Naive thymus-derived CD4-positive, alpha-beta T cell (primary cell): ENCODE data around the gene KSR2. TPM values are rescaled to one million over a fixed set of nuclear protein-coding genes. Genes with fewer than 3 reads are reported as not detected.

ENCODE experiments used
- ATAC-seq: fragments of 150-1000 bp; cut with Tn5 transposase; 2 replicates; pipeline ENCODE4 v1.10.0; 2021; ENCODE audit warnings: mild to moderate bottlenecking, moderate library complexity
- CTCF ChIA-PET: fragments of 350-600 bp; sonication (Branson Sonifier 250); formaldehyde crosslinking; loops from one replicate; lab custom pipeline; 2021; ENCODE audit warnings: antibody characterized with exemption; lab: Charles Lee
- POLR2A ChIA-PET: fragments of 350-600 bp; sonication (Branson Sonifier 250); formaldehyde crosslinking; loops from one replicate; lab custom pipeline; 2021; ENCODE audit warnings: antibody characterized with exemption, inconsistent platforms; lab: Charles Lee
- DNase-seq, 9 donors: peaks; one replicate each; pipeline versions ENCODE4 v3.0.0 to v3.0.0-alpha.2; 2020 to 2022; ENCODE audit warnings: mixed read lengths in 1 of 9
- H3K27ac ChIP-seq: one replicate; pipeline ENCODE4 v1.7.0; 2013; ENCODE audit warnings: mild to moderate bottlenecking, low read depth, low read length, moderate library complexity
- H3K27me3 ChIP-seq, 2 donors: one replicate each; pipeline ENCODE4 v1.7.0; 2013; ENCODE audit warnings: low read length in 2 of 2, mild to moderate bottlenecking in 2 of 2, moderate library complexity in 2 of 2; ENCODE audit not compliant: control insufficient read depth in 2 of 2, insufficient read depth in 2 of 2
- H3K36me3 ChIP-seq, 3 experiments: 1 replicate in 2 of 3; 2 replicates in 1 of 3; pipeline ENCODE4 v1.7.0; 2013; ENCODE audit warnings: low read length in 3 of 3, mild to moderate bottlenecking in 3 of 3, moderate library complexity in 1 of 3; ENCODE audit not compliant: insufficient read depth in 3 of 3, control insufficient read depth in 2 of 3
- H3K4me1 ChIP-seq, 2 donors: one replicate each; pipeline ENCODE4 v1.7.0; 2013; ENCODE audit warnings: low read length in 2 of 2, mild to moderate bottlenecking in 2 of 2, moderate library complexity in 1 of 2; ENCODE audit not compliant: control insufficient read depth in 2 of 2, insufficient read depth in 2 of 2
- H3K4me3 ChIP-seq: 2 replicates; pipeline ENCODE4 v1.7.0; 2013; ENCODE audit warnings: mild to moderate bottlenecking, low read length
- H3K9me3 ChIP-seq, 3 experiments: 1 replicate in 2 of 3; 2 replicates in 1 of 3; pipeline ENCODE4 v1.7.0; 2013; ENCODE audit warnings: low read length in 3 of 3; ENCODE audit not compliant: control insufficient read depth in 2 of 3
- H3K27ac Mint-ChIP-seq, 9 donors: one replicate each; pipeline ENCODE4 v1.8.0; 2020 to 2022; ENCODE audit warnings: mixed read lengths in 9 of 9, mild to moderate bottlenecking in 8 of 9, moderate library complexity in 5 of 9, inconsistent platforms in 2 of 9
- H3K27me3 Mint-ChIP-seq, 5 donors: one replicate each; pipeline ENCODE4 v1.8.0; 2021 to 2022; ENCODE audit warnings: mixed read lengths in 5 of 5, mild to moderate bottlenecking in 1 of 5
- H3K36me3 Mint-ChIP-seq, 5 donors: one replicate each; pipeline ENCODE4 v1.8.0; 2020 to 2022; ENCODE audit warnings: mixed read lengths in 5 of 5, mild to moderate bottlenecking in 3 of 5, inconsistent platforms in 1 of 5
- H3K4me1 Mint-ChIP-seq, 7 donors: one replicate each; pipeline ENCODE4 v1.8.0; 2020 to 2022; ENCODE audit warnings: mixed read lengths in 7 of 7, mild to moderate bottlenecking in 3 of 7, inconsistent platforms in 1 of 7
- H3K4me3 Mint-ChIP-seq, 10 donors: one replicate each; pipeline ENCODE4 v1.8.0; 2020 to 2022; ENCODE audit warnings: mild to moderate bottlenecking in 10 of 10, mixed read lengths in 10 of 10, moderate library complexity in 6 of 10, inconsistent platforms in 2 of 10
- H3K9me3 Mint-ChIP-seq, 11 donors: one replicate each; pipeline ENCODE4 v1.8.0; 2020 to 2022; ENCODE audit warnings: mixed read lengths in 11 of 11, mild to moderate bottlenecking in 4 of 11, inconsistent platforms in 1 of 11, moderate library complexity in 1 of 11
- intact Hi-C, 2 donors: fragments of 100-400 bp; cut with micrococcal nuclease; formaldehyde crosslinking; loops; one replicate each; pipeline ENCODE4 v1.15.1; 2023
- polyA plus RNA-seq, 2 donors: library from polyadenylated mRNA; unstranded; fragments of 300-500 nt; fragmentation: Illumina TruSeq; gene quantifications; one replicate each; pipeline ENCODE4 v1.2.3, GENCODE V29; 2021
- total RNA-seq, 6 experiments: library from RNA in 5 of 6; stranded (reverse) in 5 of 6; gene quantifications; 1 replicate in 5 of 6; 2 replicates in 1 of 6; pipeline ENCODE4 v1.2.3 and lab custom pipeline; 2021 to 2026

KSR2 gene
- total and polyA plus RNA-seq, 7 experiments from 2014 or later, result 0.03 to 0.07 TPM; not detected in 5

DNA sequence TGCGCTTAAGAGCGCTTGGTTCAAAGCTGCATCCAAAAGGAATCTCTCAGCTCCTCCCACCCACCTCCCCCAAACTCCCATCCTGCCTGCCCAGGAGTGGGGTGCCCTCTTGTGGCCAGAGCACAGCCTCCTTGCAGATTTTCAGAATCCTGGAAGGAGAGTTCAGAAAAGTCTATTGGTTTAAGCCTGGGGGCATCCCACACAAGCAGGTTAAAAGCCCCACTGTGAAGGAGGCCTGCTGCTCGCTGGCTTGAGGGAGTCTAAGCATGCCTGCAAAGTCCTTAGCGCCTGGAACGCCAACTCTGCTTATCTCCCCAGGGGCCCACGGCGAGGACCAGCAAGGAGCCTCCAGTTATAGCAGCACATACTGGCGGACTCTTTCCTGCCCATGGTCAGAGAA lies 297.1 kb downstream of the KSR2 start:
- Mint-ChIP-seq H3K36me3 (no peaks in the 10 kb centered on the region), H3K4me3 (no peak overlapping the region), H3K27ac (no peak overlapping the region), H3K4me1 (peaks cover 0 to 2% (median 0%) of the 10 kb centered on the region in 7 donors), H3K9me3 (peaks cover 0 to 19% (median 3%) of the 10 kb centered on the region in 11 donors), H3K27me3 (peaks cover 0 to 15% (median 0%) of the 10 kb centered on the region in 5 donors)
- H3K9me3 ChIP-seq, result no peaks in the 10 kb centered on the region
- ChIA-PET POLR2A (no interaction called here), CTCF (no interaction called here)
- no peaks in the 10 kb centered on the region for H3K27me3 ChIP-seq
- H3K4me3 ChIP-seq, result no peak overlapping the region
- intact Hi-C loops, result no loop called here
- no peak for ATAC-seq
- H3K4me1 ChIP-seq, result no peaks in the 10 kb centered on the region
- no peaks in the 10 kb centered on the region for H3K36me3 ChIP-seq
- no peak overlapping the region for H3K27ac ChIP-seq
- no peak for DNase-seq

DNA sequence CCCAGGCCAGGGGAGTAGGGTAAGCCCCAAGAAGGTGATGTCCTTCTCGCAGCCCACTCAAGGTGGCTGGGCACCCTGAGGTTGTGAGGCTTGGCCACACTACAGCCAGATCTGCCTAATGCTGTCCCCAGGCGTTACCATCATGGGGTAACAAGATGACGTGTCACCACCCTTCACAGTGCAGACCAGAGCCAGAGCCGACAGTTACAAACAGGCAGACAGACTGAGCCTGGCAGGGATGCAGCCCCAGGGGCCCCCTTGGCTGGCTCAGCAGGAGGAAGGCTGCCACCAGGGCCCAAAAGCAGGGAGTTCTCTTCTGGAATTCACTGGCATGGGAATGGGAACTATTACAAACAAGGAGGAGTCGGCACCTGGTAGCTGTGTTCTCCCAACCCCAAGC lies 304.6 kb downstream of the KSR2 start:
- Mint-ChIP-seq H3K27ac (no peak overlapping the region), H3K4me3 (no peak overlapping the region), H3K36me3 (peaks cover 0 to 3% (median 0%) of the 10 kb centered on the region in 5 donors), H3K4me1 (no peaks in the 10 kb centered on the region), H3K27me3 (peaks cover 0 to 11% (median 9%) of the 10 kb centered on the region in 5 donors), H3K9me3 (peaks cover 0 to 7% (median 0%) of the 10 kb centered on the region in 11 donors)
- Histone ChIP-seq H3K27ac (no peak overlapping the region), H3K36me3 (no peaks in the 10 kb centered on the region), H3K27me3 (no peaks in the 10 kb centered on the region), H3K4me3 (no peak overlapping the region), H3K4me1 (no peaks in the 10 kb centered on the region), H3K9me3 (no peaks in the 10 kb centered on the region)
- no peak for DNase-seq
- intact Hi-C loops, result no loop called here
- CTCF ChIA-PET, result no interaction called here
- no peak for ATAC-seq
- POLR2A ChIA-PET, result no interaction called here

DNA sequence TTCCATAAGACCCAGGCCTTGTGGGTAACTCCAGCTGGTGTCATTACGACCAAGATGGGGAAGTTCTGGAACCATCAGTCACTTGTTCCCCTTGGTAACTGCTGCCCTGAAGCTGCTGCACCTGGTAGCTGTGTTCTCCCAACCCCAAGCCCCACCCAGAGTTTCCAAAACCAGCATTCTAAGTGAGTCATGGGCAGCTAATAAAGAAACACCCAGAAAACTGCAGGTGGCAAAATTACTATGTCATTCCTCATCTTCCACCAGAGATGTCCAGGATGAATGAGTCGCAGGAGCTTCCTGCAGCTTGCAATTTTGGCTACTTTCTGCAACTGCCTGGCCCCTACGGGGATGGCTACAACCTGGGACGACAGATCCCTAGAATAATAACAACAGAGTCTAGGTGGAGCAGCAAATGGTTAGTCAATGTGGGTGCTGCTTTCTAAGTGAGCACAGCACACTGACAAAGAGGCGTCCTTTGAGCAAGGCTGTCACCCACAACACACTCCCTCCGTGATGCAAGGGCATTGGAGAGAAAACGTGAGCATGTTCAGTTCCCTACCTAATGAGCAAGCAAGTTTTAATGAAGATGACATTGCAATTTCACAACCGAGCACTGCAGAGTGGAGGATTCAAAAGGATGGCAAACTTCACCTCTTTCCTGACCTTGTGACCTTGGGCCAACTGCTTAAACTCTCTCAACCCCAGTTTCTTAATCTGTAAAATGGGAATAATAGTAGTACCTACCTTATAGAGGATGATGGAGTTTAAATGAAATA lies 306.0 kb downstream of the KSR2 start:
- Histone ChIP-seq H3K27ac (no peak overlapping the region), H3K27me3 (no peaks in the 10 kb centered on the region), H3K4me1 (no peaks in the 10 kb centered on the region), H3K9me3 (no peaks in the 10 kb centered on the region), H3K36me3 (no peaks in the 10 kb centered on the region), H3K4me3 (no peak overlapping the region)
- peaks cover 0 to 10% (median under 1%) of the 10 kb centered on the region in 5 donors for H3K27me3 Mint-ChIP-seq
- ChIA-PET CTCF (no interaction called here), POLR2A (no interaction called here)
- no peaks in the 10 kb centered on the region for H3K4me1 Mint-ChIP-seq
- ATAC-seq (no peak), DNase-seq (no peak)
- H3K4me3 Mint-ChIP-seq, result no peak overlapping the region
- H3K27ac Mint-ChIP-seq, result no peak overlapping the region
- peaks cover 0 to 11% (median 0%) of the 10 kb centered on the region in 11 donors for H3K9me3 Mint-ChIP-seq
- intact Hi-C loops, result no loop called here
- H3K36me3 Mint-ChIP-seq, result peaks cover 0 to 3% (median 0%) of the 10 kb centered on the region in 5 donors

DNA sequence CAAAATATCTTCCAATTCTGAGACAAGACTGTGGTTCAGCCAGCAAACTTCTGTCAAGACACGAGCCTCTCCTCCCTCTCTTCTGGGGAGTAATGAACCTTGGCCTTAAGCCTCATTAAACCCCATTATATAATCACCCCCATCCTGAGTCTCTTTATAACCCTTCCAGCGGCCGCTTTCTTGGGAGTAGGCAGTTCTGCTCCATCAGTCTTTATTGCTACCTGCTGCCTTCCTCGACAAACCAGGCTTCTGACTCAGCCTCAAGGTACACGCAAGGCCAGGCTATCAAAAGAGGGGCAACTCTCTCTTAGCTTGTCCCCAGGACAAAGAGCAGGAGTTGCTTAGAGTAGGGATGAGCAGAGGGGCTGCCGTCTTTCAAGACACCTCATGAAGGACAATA lies 306.6 kb downstream of the KSR2 start:
- Mint-ChIP-seq H3K9me3 (peaks cover 0 to 12% (median 0%) of the 10 kb centered on the region in 11 donors), H3K36me3 (peaks cover 0 to 3% (median 0%) of the 10 kb centered on the region in 5 donors), H3K4me1 (no peaks in the 10 kb centered on the region), H3K27me3 (peaks cover 0 to 10% (median 0%) of the 10 kb centered on the region in 5 donors), H3K27ac (no peak overlapping the region), H3K4me3 (no peak overlapping the region)
- H3K36me3 ChIP-seq, result no peaks in the 10 kb centered on the region
- ChIA-PET POLR2A (no interaction called here), CTCF (no interaction called here)
- no peak overlapping the region for H3K4me3 ChIP-seq
- intact Hi-C loops, result no loop called here
- H3K27me3 ChIP-seq, result no peaks in the 10 kb centered on the region
- DNase-seq, result no peak
- no peaks in the 10 kb centered on the region for H3K4me1 ChIP-seq
- no peak overlapping the region for H3K27ac ChIP-seq
- ATAC-seq, result no peak
- H3K9me3 ChIP-seq, result no peaks in the 10 kb centered on the region

DNA sequence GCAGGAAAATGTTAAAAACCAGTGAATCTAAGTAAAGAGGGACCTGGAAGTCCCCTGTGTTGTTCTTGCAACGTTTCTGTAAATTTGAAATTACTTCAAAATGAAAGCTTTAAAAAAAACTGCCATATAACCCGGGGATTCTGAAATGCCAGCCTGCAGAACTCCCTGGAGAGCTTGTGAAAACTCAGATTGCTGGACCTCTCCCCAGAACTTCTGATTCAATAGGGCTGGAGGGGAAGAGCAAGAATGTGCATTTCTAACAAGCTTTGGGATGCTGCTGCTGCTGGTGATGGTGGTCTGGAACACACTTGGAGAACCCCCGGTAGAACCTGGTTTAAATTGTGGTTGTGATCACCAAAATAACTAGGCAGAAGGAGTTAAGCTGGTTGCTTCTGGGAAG lies 307.3 kb downstream of the KSR2 start:
- intact Hi-C loops, result no loop called here
- Mint-ChIP-seq H3K4me1 (no peaks in the 10 kb centered on the region), H3K36me3 (peaks cover 0 to 3% (median 0%) of the 10 kb centered on the region in 5 donors), H3K27ac (no peak overlapping the region), H3K4me3 (no peak overlapping the region), H3K9me3 (peaks cover 0 to 9% (median 0%) of the 10 kb centered on the region in 11 donors), H3K27me3 (peaks cover 0 to 10% (median 0%) of the 10 kb centered on the region in 5 donors)
- CTCF ChIA-PET, result no interaction called here
- no peaks in the 10 kb centered on the region for H3K4me1 ChIP-seq
- no peaks in the 10 kb centered on the region for H3K36me3 ChIP-seq
- H3K27ac ChIP-seq, result no peak overlapping the region
- no peak for ATAC-seq
- POLR2A ChIA-PET, result no interaction called here
- no peaks in the 10 kb centered on the region for H3K9me3 ChIP-seq
- no peak for DNase-seq
- no peaks in the 10 kb centered on the region for H3K27me3 ChIP-seq
- no peak overlapping the region for H3K4me3 ChIP-seq

DNA sequence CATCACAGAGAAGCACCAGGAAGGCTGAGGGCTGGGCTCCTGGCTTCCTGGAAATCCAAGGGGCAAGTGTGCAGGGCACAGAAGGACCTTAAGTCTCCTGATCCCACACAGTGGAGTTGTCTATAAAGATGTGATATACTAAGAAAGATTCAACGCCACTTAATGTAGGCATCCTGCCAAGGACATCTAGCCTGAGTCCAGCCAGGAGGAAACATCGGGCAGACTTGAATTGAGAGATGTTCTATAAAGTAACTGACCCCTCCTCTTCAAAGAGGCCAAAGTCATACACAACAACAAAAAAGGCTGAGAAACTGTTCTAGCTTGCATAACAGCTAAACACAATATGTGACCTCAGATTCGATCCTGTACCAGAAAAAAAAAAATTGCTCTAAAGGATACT lies 307.9 kb downstream of the KSR2 start:
- H3K4me3 Mint-ChIP-seq, result no peak overlapping the region
- no peaks in the 10 kb centered on the region for H3K27me3 ChIP-seq
- no peaks in the 10 kb centered on the region for H3K36me3 ChIP-seq
- H3K27ac Mint-ChIP-seq, result no peak overlapping the region
- DNase-seq (no peak), ATAC-seq (no peak)
- H3K27me3 Mint-ChIP-seq, result peaks cover 0 to 7% (median 0%) of the 10 kb centered on the region in 5 donors
- no peaks in the 10 kb centered on the region for H3K4me1 ChIP-seq
- peaks cover 0 to 3% (median 0%) of the 10 kb centered on the region in 5 donors for H3K36me3 Mint-ChIP-seq
- no peak overlapping the region for H3K27ac ChIP-seq
- ChIA-PET CTCF (no interaction called here), POLR2A (no interaction called here)
- no peaks in the 10 kb centered on the region for H3K9me3 ChIP-seq
- peaks cover 0 to 9% (median 0%) of the 10 kb centered on the region in 11 donors for H3K9me3 Mint-ChIP-seq
- no peak overlapping the region for H3K4me3 ChIP-seq
- H3K4me1 Mint-ChIP-seq, result no peaks in the 10 kb centered on the region
- intact Hi-C loops, result no loop called here

DNA sequence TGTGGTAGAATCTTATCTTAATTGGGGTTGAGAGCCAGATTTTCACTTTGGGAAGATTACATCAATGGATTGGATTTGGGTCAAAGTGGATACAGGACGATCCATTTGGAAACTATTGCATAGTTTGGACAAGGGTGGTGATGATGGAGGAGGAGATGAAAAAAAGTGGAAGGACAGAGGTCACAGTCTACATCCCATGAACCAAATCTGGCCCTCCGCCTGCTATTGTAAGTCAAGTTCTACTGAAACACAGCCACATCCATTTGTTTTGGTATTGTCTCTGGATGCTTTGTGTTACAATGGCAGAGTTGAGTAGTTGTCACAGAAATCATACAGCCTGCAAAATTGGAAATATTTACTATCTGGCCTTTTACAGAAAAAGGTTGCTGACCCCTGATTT lies 310.6 kb downstream of the KSR2 start:
- no peaks in the 10 kb centered on the region for H3K9me3 ChIP-seq
- H3K36me3 Mint-ChIP-seq, result peaks cover 0 to 3% (median 0%) of the 10 kb centered on the region in 5 donors
- no peak overlapping the region for H3K27ac ChIP-seq
- ATAC-seq (no peak), DNase-seq (no peak)
- CTCF ChIA-PET, result no interaction called here
- H3K27ac Mint-ChIP-seq, result no peak overlapping the region
- H3K27me3 ChIP-seq, result no peaks in the 10 kb centered on the region
- H3K4me1 ChIP-seq, result no peaks in the 10 kb centered on the region
- no peaks in the 10 kb centered on the region for H3K36me3 ChIP-seq
- no peaks in the 10 kb centered on the region for H3K27me3 Mint-ChIP-seq
- intact Hi-C loops, result no loop called here
- no peaks in the 10 kb centered on the region for H3K4me1 Mint-ChIP-seq
- peaks cover 0 to 14% (median 2%) of the 10 kb centered on the region in 11 donors for H3K9me3 Mint-ChIP-seq
- H3K4me3 Mint-ChIP-seq, result no peak overlapping the region
- no peak overlapping the region for H3K4me3 ChIP-seq
- POLR2A ChIA-PET, result no interaction called here
